Esophagus muscularis mucosa (tissue), 4 donors: ENCODE data around the gene CD248. TPM values are rescaled to one million over a fixed set of nuclear protein-coding genes. Genes with fewer than 3 reads are reported as not detected.

Experiments used
- DNase-seq: peaks from one replicate; pipeline ENCODE4 v3.0.0-alpha.2; 2017; ENCODE audit errors: extremely low spot score
- H3K27ac ChIP-seq, 4 donors: fragments of 200-600 bp; sonication (generic); replicated peaks in 1 of 4; 1 replicate in 3 of 4; 2 replicates in 1 of 4; pipeline ENCODE4 v1.5.1; 2016 to 2019; ENCODE audit warnings: mild to moderate bottlenecking in 1 of 4
- H3K27me3 ChIP-seq, 4 donors: fragments of 200-600 bp; sonication (generic); one replicate each; pipeline versions ENCODE4 v1.5.1 to v1.6.0; 2016 to 2019
- H3K36me3 ChIP-seq, 4 donors: fragments of 200-600 bp; sonication (generic); one replicate each; pipeline ENCODE4 v1.5.1; 2016 to 2019
- H3K4me1 ChIP-seq, 4 donors: fragments of 200-600 bp; sonication (generic); one replicate each; pipeline ENCODE4 v1.5.1; 2016 to 2019
- H3K4me3 ChIP-seq, 4 donors: fragments of 200-600 bp; sonication (generic); 1 replicate in 2 of 4; 2 replicates in 2 of 4; pipeline ENCODE4 v1.5.1; 2016 to 2019; ENCODE audit warnings: mild to moderate bottlenecking in 4 of 4, moderate library complexity in 1 of 4
- H3K9me3 ChIP-seq, 4 donors: fragments of 200-600 bp; sonication (generic); 1 replicate in 3 of 4; 2 replicates in 1 of 4; pipeline ENCODE4 v1.5.1; 2016 to 2019
- EP300 ChIP-seq: sonication (generic); formaldehyde crosslinking; IDR thresholded peaks from one replicate; pipeline ENCODE4 v1.6.1; 2017; ENCODE audit warnings: antibody characterized with exemption
- POLR2A ChIP-seq: fragments of 450-650 bp; IDR thresholded peaks from one replicate; pipeline ENCODE4 v1.6.1; 2017; ENCODE audit warnings: antibody characterized with exemption, moderate library complexity, mild to moderate bottlenecking, low read depth
- POLR2AphosphoS5 ChIP-seq, 2 donors: sonication (generic); formaldehyde crosslinking; IDR thresholded peaks; one replicate each; pipeline ENCODE4 v1.6.1; 2017; ENCODE audit warnings: antibody characterized with exemption in 2 of 2
- WGBS: methylation state at CpG from one replicate; pipeline ENCODE4 v1.1.5; 2018; 5-methylcytosine and 5-hydroxymethylcytosine counted together
- intact Hi-C: fragments of 100-400 bp; cut with DNase I; formaldehyde crosslinking; loops from one replicate; pipeline ENCODE4 v1.15.1; 2023
- total RNA-seq, 4 donors: library from RNA; depleted of rRNA; stranded (reverse); fragments of >200 nt; gene quantifications; one replicate each; pipeline versions ENCODE4 v1.1.0 to v1.2.1, GENCODE V29; 2016
- TF ChIP-seq, protein P1 (sequence below), 3 experiments: fragments of 200-600 bp in 2 of 3; fragments of 450-650 bp in 1 of 3; sonication (generic) in 2 of 3; IDR thresholded peaks; one replicate each; pipeline ENCODE4 v1.5.1; 2017 to 2019; ENCODE audit warnings: antibody characterized with exemption in 3 of 3, mild to moderate bottlenecking in 2 of 3, moderate library complexity in 1 of 3

CD248 gene
- total RNA-seq, 4 donors from 2014 or later: 23.0 to 83.8 (median 33.0) TPM

DNA sequence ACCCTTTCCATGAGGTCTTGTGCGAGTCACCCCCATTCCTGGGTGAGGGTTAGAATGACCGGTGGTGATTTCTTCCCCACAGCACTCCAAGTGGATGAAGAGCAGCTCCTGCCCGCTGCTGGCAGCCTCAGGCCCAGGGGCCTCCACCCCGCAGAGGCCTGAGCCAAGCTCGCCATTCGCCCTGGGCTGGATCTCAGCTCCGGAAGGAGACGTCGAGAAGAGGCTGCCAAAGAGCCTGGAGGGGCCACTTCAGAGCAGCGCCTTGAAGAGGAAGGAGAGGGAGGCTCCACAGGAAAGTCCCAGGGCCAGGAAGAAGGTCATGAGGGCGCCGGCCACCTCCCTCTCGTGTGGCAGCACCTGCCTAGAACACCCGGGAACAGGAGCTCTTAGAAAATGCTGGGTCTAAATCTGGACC is 46.4 kb upstream of the CD248 start:
- 79% methylated on average over 10 of the region's 14 CpGs for WGBS
- peaks cover 0 to 5% (median 0%) of the 10 kb centered on the region in 4 donors for H3K36me3 ChIP-seq
- TF ChIP-seq POLR2A (no peak), POLR2AphosphoS5 (IDR thresholded peaks at IDR 0.05) (no peak), EP300 (no peak)
- TF ChIP-seq, protein P1, sequence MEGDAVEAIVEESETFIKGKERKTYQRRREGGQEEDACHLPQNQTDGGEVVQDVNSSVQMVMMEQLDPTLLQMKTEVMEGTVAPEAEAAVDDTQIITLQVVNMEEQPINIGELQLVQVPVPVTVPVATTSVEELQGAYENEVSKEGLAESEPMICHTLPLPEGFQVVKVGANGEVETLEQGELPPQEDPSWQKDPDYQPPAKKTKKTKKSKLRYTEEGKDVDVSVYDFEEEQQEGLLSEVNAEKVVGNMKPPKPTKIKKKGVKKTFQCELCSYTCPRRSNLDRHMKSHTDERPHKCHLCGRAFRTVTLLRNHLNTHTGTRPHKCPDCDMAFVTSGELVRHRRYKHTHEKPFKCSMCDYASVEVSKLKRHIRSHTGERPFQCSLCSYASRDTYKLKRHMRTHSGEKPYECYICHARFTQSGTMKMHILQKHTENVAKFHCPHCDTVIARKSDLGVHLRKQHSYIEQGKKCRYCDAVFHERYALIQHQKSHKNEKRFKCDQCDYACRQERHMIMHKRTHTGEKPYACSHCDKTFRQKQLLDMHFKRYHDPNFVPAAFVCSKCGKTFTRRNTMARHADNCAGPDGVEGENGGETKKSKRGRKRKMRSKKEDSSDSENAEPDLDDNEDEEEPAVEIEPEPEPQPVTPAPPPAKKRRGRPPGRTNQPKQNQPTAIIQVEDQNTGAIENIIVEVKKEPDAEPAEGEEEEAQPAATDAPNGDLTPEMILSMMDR (IDR thresholded peaks at IDR 0.05): no peak
- no peaks in the 10 kb centered on the region for H3K9me3 ChIP-seq
- no peak overlapping the region for H3K27ac ChIP-seq
- intact Hi-C loops: no loop called here
- no peaks in the 10 kb centered on the region for H3K27me3 ChIP-seq
- peaks cover 0 to 3% (median 0%) of the 10 kb centered on the region in 4 donors for H3K4me1 ChIP-seq
- no peak overlapping the region for H3K4me3 ChIP-seq
- no peak for DNase-seq

DNA sequence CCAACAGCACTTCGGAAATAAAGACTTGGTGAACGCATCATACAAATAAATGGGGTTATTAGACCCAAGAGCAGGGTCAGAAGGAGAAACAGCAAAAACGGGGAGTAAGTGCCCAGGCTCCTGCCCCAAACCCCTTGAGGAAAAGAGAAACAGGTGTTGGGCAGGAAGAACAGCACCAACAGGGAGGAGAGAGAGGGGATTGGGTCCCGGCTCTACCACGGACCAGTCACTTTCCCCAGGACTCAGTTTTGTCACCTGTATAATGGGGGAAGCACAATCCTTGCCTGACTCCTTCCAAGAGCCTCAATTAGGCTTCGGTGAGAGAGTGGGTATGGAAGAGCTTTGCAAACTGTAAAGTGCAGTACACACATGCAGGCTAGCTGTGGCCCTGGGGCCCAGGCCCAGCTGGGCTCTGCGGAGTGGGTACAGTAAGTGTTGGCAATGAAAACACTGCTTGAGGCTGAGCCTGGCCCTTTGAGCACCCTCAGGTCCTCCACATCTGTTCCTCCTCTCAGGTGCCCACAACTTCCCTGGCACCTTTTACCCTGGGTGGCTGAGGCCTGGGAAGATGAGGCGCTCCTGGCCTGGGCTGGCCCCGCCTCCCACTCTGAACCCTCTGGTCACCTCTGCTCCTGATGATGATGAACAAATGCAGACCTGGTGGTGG is 45.8 kb upstream of the CD248 start:
- no peak for DNase-seq
- 84% methylated on average over 7 of the region's 9 CpGs for WGBS
- Histone ChIP-seq H3K4me1 (peaks cover 0 to 3% (median 0%) of the 10 kb centered on the region in 4 donors), H3K27me3 (no peaks in the 10 kb centered on the region), H3K36me3 (peaks cover 0 to 4% (median 0%) of the 10 kb centered on the region in 4 donors), H3K4me3 (no peak overlapping the region), H3K27ac (no peak overlapping the region), H3K9me3 (no peaks in the 10 kb centered on the region)
- intact Hi-C loops: no loop called here
- TF ChIP-seq POLR2A (no peak), EP300 (no peak), POLR2AphosphoS5 (IDR thresholded peaks at IDR 0.05) (no peak)
- TF ChIP-seq, protein P1 (IDR thresholded peaks at IDR 0.05): no peak

DNA sequence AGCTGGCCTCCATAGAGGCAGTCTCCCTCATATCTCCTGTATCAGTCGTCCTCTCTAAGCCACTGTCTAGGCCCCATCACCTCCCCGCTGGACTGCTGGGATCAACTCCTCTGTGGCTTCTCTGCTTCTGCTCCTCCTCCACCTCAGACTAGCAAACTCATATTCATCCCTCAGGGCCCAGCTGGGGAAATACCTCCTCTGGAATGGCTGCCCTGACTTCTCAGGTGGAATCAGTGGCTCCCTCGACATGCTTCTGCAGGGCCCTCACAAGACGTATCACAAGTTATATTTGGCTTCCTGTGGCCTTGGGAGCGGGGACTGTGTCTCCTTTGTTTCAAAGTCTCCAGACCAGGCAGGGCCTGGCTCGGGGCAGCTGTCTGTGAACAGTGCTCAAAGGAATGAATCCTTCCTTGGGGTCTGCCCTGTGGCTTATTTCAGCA is 44.7 kb upstream of the CD248 start:
- TF ChIP-seq EP300: no peak
- TF ChIP-seq POLR2A: no peak
- TF ChIP-seq, protein P1 (IDR thresholded peaks at IDR 0.05): no peak
- TF ChIP-seq POLR2AphosphoS5 (IDR thresholded peaks at IDR 0.05): no peak
- no peak overlapping the region for H3K4me3 ChIP-seq
- no peaks in the 10 kb centered on the region for H3K9me3 ChIP-seq
- H3K36me3 ChIP-seq: peaks cover 0 to 4% (median 0%) of the 10 kb centered on the region in 4 donors
- H3K27me3 ChIP-seq: no peaks in the 10 kb centered on the region
- peaks cover 0 to 3% (median 0%) of the 10 kb centered on the region in 4 donors for H3K4me1 ChIP-seq
- H3K27ac ChIP-seq: no peak overlapping the region
- no peak for DNase-seq
- intact Hi-C loops: no loop called here
- WGBS: 84% methylated on average over 6 of the region's 6 CpGs

DNA sequence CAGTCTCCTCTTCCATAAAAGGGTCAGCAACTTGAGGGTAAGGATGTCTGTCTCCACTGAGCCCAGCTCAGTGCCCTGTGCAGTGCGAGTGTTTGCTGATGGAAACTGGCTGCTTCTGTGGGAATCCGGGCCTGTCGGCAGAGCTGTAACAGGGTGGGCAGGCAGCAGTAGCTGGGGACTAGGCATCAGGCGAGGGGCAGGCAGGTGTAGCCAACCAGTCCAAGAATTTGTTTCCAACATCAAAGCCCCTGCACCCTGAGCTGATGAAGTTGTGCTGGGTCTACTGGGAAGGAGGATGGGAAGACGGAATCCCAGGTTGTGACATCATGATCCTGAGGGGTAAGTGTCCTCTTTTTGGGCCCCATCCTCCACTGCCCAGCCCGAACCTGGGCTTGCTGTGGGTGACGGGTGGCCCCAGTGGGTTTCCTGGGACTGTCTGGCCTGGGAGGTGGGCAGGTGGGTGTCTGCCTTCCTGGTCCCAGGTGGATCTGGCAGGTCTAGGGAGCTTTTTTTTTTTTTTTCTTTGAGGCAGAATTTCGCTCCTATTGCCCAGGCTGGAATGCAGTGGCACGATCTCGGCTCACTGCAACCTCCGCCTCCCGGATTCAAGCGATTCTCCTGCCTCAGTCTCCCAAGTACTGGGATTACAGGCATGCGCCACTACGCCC is 43.7 kb upstream of the CD248 start:
- Histone ChIP-seq H3K36me3 (peaks cover 0 to 4% (median 0%) of the 10 kb centered on the region in 4 donors), H3K27me3 (no peaks in the 10 kb centered on the region), H3K9me3 (no peaks in the 10 kb centered on the region), H3K4me1 (peaks cover 0 to 3% (median 0%) of the 10 kb centered on the region in 4 donors), H3K27ac (no peak overlapping the region), H3K4me3 (no peak overlapping the region)
- no peak for DNase-seq
- TF ChIP-seq EP300 (no peak), POLR2A (no peak), POLR2AphosphoS5 (IDR thresholded peaks at IDR 0.05) (no peak)
- TF ChIP-seq, protein P1 (IDR thresholded peaks at IDR 0.05): no peak
- WGBS: 95% methylated on average over 12 of the region's 15 CpGs
- intact Hi-C loops: no loop called here
